GM19463 (cell line): Measurements from ENCODE around the gene GUK1.
A peak's percentile ranks its signal among the peaks of the same experiment; 100 is the strongest.
"Not testable (repeated sequence)": the region's sequence is repeated elsewhere in the genome, so short reads cannot be mapped to it uniquely, and the experiment has no call there.

Experiments used
- ATAC-seq: cut with Tn5 transposase; IDR thresholded peaks from one replicate; pipeline ENCODE4 v1.9.1; 2021; ENCODE audit warnings: mild to moderate bottlenecking, moderate library complexity; ENCODE audit not compliant: unreplicated experiment

The GUK1 gene

DNA sequence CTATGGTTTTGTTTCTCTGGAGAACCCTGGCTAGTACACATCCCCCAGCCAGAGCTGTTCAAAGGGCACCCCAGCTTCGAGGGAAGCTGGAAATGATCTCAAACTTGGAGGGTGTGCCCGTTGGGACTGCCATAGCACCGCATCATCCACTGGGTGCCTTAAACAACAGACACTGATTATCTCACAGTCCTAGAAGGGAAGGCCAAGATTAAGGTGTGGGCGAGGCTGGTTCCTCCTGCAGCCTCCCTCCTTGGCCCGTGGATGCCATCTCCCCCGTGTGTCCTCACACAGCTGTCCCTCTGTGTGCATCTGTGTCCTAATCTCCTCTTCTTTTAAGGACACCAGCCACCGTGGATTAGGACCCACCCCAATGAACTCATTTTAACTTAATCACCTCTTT, 21.3 kb downstream of the GUK1 start:
- no peak for ATAC-seq

DNA sequence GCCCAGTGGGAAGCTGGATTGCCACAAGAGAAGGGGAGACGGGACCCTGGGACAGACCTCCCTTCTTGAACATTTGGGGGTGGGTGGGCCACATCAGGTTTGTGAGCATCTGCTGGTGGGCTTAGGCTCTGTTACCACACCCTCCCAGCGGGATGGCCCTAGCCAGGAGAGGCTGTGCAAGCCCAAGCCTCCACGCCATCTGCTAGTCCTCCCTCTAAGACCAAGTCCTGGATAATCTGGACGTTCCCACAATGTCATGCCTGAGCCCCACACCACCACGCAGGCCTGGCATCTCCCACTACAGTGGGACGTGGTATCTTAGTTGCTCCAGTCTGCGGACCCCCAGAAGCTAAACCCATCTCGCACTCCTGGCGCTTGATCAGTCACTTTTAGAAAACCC, 21.8 kb downstream of the GUK1 start:
- no peak for ATAC-seq

DNA sequence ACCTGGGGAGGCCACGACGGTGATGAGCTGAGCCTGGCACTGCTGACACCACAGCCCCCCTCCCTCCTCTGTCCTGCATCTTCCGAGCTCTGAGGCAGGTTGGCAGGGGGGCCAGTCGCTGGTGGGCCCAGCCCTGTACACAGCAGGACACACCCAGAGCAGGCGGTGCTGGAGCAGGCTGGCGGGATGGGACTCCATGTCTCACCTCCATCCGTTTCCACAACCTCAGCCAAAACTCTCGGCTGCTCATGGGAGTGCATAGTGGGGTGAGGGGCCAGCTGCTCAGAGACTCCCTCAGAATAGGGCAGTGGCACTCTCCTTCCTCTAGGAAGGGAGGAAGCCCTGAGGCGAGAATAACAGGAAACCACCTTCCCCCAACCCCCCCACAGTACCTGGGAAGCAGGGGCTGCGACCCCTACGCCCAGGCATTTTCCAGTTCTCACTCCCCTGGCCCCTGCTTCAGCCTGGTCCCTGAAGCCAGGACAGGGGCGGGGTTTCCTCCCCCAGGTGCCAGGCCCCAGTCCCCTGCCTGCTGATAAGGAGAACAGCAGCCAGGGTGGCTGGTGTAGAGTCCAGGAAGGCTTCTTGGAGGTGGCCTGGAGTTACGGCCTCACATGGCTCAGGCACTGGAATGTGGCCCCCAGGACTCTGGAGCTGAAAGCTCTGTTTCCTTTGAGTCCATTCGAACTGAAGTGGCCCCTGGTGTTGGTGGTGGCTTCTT, 22.4 kb downstream of the GUK1 start:
- ATAC-seq: no peak

DNA sequence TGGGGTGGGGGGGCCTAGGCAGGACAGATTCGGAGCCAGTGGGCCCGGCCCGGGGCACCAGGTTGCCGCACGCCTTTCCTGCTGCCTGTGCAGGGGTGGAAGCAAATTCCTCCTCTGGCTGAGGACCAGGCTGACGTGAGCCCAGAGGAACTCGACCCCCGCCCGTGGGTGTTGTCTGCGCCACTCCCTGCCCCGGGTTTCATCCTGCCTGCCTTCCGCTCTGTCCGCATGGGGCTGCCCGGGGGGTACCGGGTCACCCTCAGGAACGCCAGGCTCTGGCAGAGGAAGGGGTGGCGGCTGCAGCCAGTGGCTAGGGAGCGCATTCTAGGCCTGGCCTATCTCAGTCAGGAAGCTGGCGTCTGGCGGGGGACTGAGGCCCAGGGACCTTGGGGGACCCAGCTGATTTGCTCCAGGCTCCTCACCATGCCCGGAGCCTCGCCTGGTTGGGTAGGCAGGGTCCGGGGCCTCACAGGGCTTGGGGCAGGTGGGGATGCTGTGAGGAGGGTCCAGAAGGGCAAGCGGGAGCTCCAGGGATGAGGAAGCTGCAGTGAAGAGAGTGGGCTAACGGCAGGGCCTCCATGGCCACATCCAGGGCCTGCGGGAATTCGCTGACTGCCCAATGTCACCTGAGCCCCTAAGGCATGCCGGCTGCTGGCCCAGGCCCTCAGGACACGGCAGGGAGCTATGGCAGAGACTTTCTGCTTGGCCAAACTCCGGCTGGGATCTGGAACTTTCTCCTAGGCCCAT, 23.1 kb downstream of the GUK1 start:
- ATAC-seq: no peak

DNA sequence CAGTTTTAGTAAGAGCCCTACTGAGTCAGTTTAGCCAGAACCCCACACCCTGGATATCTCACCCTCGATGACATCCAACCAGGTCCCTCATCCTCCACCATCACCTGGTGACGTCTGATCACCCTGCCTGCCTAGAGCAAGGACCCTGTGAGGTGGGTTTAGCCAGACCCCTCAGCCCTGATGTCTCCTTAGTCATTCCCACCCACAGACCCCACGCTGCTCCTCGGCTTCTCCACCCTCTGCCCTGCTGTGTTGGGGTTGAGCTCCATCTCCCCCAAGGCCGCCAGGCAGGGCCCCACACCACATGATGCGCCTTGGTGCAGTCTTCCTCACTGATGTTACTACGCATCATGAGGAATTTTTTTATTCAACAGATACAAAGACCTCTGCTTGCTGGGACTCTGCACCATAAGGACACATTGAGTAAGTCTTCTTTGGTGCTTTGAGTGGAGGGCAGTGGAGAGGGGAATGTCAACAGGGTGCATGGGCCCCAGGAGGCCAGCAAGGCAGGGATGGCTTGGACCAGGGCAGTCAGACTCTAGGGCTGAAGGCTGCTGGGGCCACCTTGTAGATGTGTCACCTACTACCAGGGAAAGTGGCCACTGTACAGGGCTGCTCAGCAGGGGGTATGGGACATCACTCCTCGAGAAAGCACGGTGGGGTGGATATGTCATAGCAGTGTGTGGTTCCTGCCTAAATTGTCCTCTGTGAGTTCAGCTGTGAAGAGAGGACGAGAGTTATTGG, 23.9 kb downstream of the GUK1 start:
- no peak for ATAC-seq

DNA sequence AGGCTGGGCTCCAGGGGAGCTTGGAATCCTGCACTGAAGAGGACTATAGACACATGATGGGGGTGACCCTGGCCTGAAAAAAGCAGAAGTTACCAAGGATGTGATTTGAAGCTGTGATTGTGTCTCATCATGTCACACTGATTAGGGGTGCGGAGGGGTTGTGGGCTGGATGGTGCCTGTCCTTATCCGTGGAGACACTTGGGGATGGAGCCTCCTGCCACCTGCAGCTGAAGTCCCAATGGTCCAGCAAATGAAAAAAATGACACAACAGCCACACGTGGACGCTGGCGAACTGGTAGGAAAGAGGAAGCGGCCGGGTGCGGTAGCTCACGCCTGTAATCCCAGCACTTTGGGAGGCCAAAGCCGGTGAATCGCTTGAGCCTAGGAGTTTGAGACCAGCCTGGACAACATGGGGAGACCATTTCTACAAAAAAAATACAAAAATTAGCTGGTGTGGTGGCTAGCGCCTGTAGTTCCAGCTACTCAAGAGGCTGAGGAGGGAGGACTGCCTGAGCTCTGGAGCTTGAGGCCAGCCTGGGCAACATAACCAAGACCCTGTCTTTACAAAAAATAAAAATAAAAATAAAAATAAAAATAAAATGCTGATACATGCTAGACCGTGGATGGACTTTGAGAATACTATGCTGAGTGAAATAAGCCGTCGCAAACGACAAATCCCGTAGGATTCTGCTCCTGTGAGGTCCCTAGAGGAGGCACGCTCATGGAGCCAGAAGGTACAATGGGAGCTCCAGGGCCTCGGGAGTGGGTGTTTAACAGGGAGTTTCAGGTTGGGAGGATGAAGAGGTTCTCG, 24.7 kb downstream of the GUK1 start:
- no peak for ATAC-seq

DNA sequence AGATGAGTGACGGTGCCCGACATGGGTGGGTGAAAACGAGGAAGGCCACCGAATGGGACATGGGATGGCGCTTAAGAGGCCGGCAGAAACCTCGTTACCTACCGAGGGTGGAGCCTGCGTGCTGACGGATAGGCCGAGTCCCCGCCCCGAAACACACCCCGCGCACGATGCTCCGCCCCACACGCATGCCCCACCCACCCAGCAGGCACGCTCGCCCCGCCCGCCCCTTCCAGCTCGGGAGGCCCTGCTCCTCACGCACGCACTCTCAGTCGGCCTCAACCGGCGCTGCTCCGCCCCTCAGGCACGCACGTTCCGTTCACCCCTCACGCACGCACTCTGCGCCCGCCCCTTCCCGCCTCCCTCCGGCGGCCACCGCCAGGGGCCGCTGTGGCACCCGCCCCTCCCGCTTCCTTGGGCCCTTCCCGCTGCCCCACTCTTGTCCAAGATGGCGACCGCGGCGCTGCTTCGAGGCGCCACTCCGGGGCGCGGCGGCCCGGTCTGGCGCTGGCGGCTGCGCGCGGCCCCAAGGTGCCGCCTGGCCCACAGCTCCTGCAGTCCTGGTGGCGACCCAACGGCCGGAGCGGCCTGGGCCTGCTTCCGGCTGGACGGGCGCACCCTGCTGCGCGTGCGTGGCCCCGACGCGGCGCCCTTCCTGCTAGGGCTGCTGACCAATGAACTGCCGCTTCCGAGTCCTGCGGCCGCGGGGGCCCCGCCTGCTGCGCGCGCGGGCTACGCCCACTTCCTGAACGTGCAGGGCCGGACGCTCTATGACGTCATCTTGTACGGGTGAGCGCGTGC, 25.5 kb downstream of the GUK1 start, which contains the start of gene IBA57:
IBA57 (plus strand) TSS at position 433 of the 798 bp plus-strand sequence; CDS start at position 446, 13 bp downstream.
- ATAC-seq: peak; percentile 77

DNA sequence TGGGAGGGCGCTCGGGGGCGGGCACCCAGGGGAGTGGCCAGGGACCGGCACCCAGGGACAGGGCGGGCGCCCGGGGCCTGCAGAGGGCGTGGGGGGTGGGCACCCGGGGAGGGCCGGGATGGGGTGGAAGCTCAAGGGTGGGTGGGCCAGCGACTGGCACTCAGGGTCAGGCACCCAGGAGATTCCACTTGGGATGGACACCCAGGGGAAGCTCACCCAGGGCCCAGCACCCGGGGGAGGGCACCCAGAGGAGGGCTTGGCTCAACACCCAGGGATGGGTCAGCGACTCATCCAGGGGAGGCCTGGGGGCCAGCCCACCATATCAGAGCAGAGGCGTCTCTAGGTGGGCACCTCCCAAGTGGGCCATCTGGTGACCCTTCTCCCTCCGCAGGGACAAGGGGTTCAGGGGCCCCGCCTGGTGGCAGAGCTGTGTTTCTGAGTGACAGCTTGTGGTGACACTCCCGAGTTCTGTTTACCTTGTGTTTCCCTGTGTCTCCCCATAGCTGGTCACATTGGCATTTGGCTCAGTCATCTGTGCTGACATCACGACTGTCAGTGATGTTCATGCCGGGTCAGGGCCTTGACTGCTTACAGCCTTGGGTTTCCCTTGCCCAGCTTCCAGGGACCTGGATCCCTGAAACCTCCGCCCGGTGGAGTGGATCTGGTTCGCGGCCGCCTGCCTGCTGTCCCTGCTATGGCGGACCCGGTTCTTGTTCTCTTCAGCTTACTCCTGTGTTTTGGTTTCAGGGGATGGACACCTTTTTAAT, 26.3 kb downstream of the GUK1 start:
- peak; percentile 13 for ATAC-seq

DNA sequence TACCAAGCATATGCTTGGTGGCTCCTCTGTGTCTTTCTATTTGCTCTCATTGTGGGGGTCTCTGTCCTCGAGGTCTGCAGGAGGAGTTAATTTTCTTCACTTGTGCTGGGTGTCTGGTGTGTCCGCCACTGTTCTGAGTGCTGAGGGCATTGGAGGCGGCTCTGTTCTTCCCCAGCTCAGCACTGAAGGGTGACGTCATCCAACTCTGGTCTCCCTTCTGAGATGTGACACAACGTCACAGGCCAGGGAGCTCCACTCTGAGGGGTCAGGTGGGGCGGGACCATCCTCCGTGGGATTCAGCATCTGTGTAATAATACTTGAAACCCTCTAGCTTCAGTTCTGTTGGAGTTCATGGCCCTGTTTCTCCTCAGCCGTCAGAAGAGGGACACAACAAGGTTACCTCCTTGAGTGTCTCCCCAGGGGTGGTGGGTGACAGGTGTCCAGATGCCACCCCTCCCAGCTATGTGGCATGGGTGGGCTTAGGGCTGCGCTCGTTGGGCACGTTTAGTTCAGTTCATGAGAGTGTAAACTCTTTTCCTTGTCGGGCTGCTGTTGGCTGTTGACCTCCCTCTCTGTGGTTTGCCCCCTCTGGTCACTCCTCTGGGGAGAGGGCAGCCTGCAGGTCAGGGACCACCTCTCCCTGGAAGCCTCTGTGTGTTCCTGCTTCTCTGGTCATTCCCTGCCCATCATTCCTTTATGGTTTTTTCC, 28.6 kb downstream of the GUK1 start:
- no peak for ATAC-seq

DNA sequence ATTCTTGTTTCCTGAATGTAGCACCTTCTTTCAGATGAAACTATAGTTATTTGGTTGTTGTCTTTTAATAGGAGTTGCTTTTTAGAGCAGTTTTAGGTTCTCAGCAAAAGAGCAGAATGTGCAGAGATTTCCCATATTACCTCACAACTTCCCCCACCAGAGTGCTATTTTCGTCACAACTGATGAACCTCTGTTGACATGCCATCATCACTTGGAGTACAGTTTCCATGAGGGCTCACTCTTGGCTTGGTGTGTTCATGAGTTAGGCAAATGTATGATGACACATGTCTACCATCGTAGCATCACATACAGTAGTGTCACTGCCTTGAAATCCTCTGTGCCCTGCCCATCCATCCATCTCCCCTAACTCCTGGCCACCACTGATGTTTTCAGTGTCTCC, 29.3 kb downstream of the GUK1 start:
- no peak for ATAC-seq

DNA sequence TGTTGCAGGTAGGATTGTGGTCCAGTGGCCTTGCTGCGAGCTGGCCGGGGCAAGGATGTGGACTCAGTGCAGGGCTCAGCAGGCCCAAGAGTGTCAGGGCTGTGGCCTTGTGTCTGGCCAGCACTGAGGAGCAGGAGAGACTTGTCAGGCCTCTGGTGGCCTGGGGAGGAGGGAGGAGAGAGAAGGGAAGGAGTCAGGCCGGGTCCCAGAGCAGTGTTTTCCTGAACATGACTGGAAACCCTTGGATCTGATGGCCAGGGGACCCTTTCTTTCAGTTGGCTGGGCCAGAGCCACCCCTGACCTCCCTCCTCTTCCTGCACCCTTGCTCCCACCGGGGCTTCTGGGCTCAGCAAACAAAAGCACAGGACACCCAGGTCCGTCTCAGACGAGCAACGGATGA, 30.6 kb downstream of the GUK1 start:
- no peak for ATAC-seq

DNA sequence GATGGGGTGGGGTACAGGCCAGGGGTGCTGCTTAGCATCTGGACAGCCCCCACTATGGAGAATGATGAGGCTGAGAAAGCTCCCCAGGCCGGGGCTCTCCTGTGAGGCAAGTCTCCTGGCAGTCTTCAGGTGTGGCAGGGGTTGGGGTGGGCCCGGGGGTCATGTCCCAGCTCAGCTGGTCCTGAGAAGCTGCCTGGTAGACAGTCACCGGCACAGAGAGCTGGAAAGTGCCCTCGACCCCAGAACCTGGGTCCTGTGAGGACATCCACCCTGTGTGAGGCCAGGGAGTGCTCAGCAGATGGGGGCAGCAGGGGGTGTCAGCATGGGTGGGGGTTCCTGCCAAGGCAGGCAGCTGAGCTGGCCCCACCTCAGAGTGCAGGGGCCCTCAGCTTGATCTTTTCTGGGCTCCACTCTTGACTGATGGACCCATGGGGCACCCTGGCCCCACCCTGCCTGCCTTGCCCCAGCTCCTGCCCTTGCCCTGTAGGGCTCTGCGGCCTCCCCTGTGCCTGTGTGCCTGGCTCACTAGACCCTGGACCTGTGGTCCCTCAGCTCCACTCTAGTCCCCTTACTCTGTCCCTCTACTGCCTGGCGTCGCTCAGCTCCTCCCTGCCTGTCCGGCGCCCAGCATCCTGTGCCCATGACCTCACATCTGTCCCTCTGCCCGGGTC, 31.3 kb downstream of the GUK1 start:
- ATAC-seq: no peak

DNA sequence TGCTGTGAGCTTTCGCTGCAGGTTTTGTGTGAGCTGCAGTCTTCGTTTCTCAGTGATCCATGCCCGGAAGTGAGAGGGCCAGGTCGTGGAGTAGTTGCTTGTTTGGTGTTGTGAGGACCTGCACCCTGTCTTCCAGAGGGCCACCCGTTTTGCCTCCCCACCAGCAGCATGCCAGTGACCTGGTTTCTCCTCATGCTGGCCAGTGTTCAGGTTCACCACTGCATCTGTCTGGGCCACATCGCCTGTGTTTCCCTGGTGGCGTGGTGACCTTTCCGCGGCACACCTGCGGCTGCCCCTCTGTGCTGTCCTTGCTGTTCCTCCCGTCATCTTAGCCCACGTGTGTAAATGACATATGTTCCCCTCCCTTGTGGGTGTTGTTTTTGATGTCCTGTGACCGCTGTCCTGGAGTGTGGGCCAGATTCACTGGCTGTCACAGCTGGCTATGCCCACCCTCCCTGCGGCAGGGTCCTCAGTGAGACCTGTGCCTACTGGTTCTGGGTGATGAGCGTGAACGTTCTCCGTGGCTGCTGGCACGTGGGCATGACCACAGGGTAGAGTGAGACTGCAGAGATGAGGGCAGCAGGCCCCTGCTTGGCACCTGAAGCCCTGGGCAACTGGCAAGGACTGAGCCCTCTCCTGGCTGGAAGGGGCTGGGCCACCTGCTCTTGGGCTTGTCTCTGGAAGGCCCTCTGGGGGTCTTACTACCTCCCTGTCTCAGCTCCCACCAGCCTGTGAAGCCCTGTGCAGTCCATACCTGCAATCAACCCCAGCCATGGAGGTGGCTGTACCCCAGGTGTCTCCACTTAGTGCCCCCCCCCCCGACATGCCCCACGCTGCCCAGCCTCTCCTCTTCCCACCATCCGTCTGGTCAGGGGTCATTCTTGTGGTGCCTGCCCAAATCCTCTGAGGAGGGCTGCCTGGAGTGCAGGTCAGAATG, 32.8 kb downstream of the GUK1 start:
- no peak for ATAC-seq

DNA sequence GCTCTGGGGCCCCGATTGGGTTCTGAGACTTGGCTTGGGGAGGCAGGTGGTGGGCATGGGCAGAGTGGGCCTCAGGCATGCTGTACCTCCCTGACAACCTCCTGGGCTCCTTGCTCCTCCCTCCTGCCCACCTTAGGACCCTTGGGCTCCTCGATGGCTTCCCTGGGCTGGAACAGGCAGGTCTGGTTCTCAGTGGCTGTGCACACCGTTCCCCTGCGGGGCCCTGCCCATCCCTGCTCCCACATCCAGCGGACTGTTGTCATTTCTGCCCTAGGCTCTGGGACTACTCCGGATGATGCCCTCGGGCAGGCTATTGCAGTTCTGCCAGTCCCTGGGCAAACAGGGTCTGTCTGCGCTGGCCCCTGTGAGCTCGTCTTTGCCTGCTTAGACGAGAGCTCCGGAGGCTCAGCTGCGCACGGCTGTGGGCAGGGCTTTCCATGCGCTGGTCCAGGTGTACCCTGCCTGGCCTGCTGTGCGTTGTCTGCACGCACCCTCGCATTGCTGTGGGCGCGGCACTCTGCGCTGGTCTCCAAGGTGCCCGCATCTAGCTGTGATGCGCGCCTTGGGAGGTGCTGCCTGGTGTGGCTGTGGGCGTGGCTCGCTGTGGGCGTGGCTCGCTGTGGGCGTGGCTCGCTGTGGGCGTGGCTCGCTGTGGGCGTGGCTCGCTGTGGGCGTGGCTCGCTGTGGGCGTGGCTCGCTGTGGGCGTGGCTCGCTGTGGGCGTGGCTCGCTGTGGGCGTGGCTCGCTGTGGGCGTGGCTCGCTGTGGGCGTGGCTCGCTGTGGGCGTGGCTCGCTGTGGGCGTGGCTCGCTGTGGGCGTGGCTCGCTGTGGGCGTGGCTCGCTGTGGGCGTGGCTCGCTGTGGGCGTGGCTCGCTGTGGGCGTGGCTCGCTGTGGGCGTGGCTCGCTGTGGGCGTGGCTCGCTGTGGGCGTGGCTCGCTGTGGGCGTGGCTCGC, 33.7 kb downstream of the GUK1 start:
- not testable (repeated sequence) for ATAC-seq

DNA sequence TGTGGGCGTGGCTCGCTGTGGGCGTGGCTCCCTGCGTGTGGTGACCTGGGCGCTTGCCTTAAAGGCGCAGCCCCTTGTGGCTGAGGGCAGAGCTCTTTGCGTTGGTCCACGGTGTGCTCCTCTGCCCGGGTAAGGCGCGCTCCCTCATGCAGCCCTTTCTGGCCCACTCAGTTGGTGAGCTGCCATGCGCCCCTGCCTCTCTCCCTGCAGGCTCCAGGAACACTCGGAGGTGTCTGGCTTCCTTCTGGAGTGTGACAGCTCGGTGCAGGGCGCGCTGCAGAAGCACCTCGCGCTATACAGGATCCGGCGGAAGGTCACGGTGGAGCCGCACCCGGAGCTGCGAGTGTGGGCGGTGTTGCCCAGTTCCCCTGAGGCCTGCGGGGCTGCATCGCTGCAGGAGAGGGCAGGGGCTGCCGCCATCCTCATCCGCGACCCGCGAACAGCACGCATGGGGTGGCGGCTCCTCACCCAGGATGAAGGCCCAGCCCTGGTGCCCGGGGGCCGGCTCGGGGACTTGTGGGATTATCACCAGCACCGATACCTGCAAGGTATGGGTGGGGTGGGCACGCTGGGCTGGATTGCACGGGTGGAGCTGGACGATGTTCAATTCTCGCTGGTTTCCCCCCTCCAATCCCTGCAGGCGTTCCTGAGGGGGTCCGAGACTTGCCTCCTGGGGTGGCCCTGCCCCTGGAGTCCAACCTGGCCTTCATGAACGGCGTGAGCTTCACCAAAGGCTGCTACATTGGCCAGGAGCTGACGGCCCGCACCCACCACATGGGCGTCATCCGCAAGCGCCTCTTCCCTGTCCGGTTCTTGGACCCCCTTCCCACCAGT, 34.6 kb downstream of the GUK1 start:
- ATAC-seq: no peak
